ENCODE measurements around the gene TOR1B. TPM values are rescaled to one million over a fixed set of nuclear protein-coding genes. Genes with fewer than 3 reads are reported as not detected.
"Not testable (repeated sequence)": the region's sequence is repeated elsewhere in the genome, so short reads cannot be mapped to it uniquely, and the experiment has no call there.

Gene TOR1B
- total RNA-seq, 4 donors from 2014 or later = 17.5 to 55.4 (median 33.8) TPM

DNA sequence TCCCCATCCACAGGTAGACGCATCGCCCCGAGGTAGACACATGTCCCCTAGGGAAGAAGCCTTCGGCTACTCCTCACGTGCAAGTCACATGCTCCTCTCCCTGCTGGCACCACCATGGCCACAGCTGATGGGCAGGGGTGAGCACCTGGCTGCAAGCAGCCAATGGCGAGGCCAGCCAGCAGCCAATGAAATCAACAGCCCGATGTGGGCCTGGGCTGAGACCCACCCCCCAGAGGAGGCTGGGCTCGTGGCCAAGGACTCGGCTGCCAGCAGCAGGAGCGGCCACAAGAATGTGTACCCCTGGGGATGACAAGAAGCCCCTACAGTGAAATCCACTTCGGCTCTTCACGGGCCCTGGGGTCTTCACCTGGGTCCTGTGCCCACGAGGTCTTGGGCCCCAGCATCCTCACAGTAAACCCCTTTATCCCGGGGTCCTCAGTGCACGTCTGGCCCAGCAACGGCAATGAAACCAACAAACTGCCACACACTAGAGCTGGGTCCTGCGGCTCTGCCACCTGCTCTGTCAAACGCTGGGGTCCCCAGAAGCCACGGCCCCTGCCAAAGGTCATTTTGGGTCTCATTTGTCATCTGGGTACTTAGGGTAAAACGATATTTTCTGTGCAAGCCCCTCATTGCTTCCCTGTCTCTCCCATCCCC is 28.1 kb upstream of the TOR1B start:
- ATAC-seq = no peak
- Histone ChIP-seq H3K36me3 (no peaks in the 10 kb centered on the region), H3K4me3 (no peak overlapping the region), H3K27ac (no peak overlapping the region), H3K4me1 (peaks cover 0 to 17% (median 15%) of the 10 kb centered on the region in 3 donors), H3K9me3 (no peaks in the 10 kb centered on the region), H3K27me3 (no peaks in the 10 kb centered on the region)
- WGBS, 2 donors (ENCODE audit: low coverage in 1 of 2) = 70 to 73% methylated on average over 3 to 4 of the region's 20 CpGs
- TF ChIP-seq EP300 (IDR thresholded peaks at IDR 0.05) (no peak), POLR2A (IDR thresholded peaks at IDR 0.05) (no peak), POLR2AphosphoS5 (IDR thresholded peaks at IDR 0.05) (no peak)
- TF ChIP-seq, protein P1, sequence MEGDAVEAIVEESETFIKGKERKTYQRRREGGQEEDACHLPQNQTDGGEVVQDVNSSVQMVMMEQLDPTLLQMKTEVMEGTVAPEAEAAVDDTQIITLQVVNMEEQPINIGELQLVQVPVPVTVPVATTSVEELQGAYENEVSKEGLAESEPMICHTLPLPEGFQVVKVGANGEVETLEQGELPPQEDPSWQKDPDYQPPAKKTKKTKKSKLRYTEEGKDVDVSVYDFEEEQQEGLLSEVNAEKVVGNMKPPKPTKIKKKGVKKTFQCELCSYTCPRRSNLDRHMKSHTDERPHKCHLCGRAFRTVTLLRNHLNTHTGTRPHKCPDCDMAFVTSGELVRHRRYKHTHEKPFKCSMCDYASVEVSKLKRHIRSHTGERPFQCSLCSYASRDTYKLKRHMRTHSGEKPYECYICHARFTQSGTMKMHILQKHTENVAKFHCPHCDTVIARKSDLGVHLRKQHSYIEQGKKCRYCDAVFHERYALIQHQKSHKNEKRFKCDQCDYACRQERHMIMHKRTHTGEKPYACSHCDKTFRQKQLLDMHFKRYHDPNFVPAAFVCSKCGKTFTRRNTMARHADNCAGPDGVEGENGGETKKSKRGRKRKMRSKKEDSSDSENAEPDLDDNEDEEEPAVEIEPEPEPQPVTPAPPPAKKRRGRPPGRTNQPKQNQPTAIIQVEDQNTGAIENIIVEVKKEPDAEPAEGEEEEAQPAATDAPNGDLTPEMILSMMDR (IDR thresholded peaks at IDR 0.05) = no peak

DNA sequence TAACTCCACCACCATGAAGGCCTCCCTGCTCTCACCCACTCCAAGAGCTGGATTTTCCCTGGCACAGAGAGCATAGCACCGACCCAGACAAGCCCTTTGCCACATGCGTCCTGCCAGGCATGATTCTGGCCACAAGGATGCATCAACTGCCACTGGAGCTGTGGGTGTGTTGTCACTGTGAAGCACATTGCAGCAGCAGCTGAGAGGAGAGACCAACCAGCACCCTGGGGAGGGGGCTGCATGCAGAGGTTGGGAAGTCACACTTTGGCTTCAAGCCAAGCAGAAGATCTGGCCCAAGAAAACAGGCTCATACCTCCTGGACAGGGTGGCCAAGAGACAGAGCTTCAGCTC is 27.6 kb upstream of the TOR1B start:
- TF ChIP-seq EP300 (IDR thresholded peaks at IDR 0.05) (no peak), POLR2AphosphoS5 (IDR thresholded peaks at IDR 0.05) (no peak), POLR2A (IDR thresholded peaks at IDR 0.05) (no peak)
- TF ChIP-seq, protein P1 (IDR thresholded peaks at IDR 0.05) = no peak
- H3K27ac ChIP-seq = no peak overlapping the region
- no peaks in the 10 kb centered on the region for H3K36me3 ChIP-seq
- WGBS, 2 donors (ENCODE audit: low coverage in 1 of 2) = no CpG with 5 or more reads among the region's 2 CpGs
- no peaks in the 10 kb centered on the region for H3K9me3 ChIP-seq
- H3K4me1 ChIP-seq = peaks cover 0 to 17% (median 15%) of the 10 kb centered on the region in 3 donors
- ATAC-seq = no peak
- no peak overlapping the region for H3K4me3 ChIP-seq
- no peaks in the 10 kb centered on the region for H3K27me3 ChIP-seq

DNA sequence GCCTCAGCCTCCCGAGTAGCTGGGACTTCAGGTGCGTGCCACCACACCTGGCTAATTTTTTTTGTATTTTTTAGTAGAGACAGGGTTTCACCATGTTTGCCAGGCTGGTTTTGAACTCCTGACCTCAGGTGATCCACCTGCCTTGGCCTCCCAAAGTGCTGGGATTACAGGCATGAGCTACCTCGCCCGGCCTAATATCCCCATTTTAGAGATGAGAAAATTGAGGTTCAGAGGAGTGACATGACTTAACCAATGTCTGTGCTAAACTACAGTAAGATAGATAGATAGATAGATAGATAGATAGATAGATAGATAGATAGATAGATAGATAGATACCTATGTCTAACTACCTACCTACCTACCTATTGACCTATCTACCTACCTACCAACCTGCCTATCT is 26.9 kb upstream of the TOR1B start:
- H3K4me3 ChIP-seq, H3K9me3 ChIP-seq, H3K36me3 ChIP-seq, H3K27me3 ChIP-seq, ATAC-seq: not testable (repeated sequence)
- H3K4me1 ChIP-seq = peaks cover 0 to 17% (median 15%) of the 10 kb centered on the region in 3 donors
- WGBS, 2 donors (ENCODE audit: low coverage in 1 of 2) = 91% methylated on average over 4 of the region's 4 CpGs; no CpG with 5 or more reads in 1 of the 2 donors
- peak overlapping the region in 1 of 4 donors; percentile 76 for H3K27ac ChIP-seq

DNA sequence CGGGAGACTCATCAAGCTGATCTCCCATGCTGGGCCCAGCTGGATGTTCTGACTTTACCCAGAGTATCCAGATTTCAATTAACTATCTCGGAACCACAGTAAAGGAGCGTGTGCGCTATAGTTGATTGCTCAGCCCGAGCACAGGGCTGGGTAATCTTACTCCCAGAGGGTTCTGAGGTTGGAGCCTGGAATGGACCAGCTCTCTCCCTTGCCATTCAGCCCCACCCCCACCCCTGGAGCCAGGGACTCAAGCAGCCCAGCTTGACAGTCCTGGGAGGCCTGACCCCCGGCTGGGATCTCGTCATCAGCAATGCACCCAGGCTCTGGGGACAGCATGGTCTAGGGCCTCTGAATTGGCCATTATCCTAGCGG is 26.4 kb upstream of the TOR1B start:
- Histone ChIP-seq H3K27me3 (no peaks in the 10 kb centered on the region), H3K36me3 (no peaks in the 10 kb centered on the region), H3K27ac (peak overlapping the region in 3 of 4 donors; percentile 69 to 76 (median 73)), H3K4me1 (peaks cover 0 to 17% (median 15%) of the 10 kb centered on the region in 3 donors), H3K4me3 (peak overlapping the region in 1 of 2 donors; percentile 18), H3K9me3 (no peaks in the 10 kb centered on the region)
- TF ChIP-seq, protein P1 (IDR thresholded peaks at IDR 0.05) = no peak
- TF ChIP-seq POLR2AphosphoS5 (IDR thresholded peaks at IDR 0.05) (no peak), POLR2A (IDR thresholded peaks at IDR 0.05) (no peak), EP300 (IDR thresholded peaks at IDR 0.05) (no peak)
- ATAC-seq = peak; percentile 6
- WGBS, 2 donors (ENCODE audit: low coverage in 1 of 2) = 67 to 75% methylated on average over 5 of the region's 8 CpGs

DNA sequence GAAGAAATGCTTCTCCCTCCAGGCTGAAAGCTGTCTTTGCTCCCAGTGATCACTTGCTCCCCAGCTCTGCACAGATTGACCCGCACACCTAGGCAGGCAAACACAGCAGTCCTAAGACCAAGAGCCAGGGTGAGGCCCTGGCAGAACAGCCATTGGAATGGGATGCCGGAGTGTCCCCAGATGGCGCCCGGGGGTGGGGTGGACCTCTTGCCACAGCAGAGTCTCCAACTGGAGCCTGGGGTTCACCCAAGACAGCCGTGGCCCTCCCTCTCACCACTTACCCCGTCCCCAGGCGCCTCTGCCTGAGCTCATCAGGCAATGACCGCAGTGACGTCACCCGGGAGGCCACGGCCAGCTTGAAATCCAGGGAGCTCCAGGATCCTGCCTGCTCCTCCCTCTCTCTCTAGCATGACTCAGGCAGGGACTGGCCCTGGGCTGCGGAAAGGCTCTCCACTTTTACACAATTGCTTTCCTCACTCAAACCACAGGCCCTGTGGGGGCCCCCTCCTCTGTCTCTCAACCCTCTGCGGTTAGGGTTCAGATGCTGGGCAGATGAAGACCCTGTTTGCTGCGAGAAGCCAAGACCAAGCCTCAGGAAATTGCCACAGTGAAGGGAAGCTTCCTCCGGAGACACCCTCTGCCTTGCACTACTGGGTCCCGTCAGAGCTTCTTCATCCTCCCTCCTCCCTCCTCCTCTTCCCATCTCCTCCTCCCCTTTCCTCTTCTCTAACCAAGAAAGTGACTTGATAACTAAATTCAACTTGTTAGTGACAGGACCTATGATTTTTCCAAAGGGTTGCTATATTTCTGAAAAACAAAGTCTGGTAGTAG is 25.8 kb upstream of the TOR1B start:
- Histone ChIP-seq H3K9me3 (no peaks in the 10 kb centered on the region), H3K36me3 (no peaks in the 10 kb centered on the region), H3K27me3 (no peaks in the 10 kb centered on the region), H3K4me1 (peaks cover 0 to 17% (median 15%) of the 10 kb centered on the region in 3 donors), H3K27ac (peak overlapping the region in 3 of 4 donors; percentile 69 to 76 (median 73)), H3K4me3 (peak overlapping the region in 1 of 2 donors; percentile 18)
- TF ChIP-seq EP300 (IDR thresholded peaks at IDR 0.05) = no peak
- peak; percentile 26 for TF ChIP-seq POLR2AphosphoS5 (IDR thresholded peaks at IDR 0.05)
- peak; percentile 99 for ATAC-seq
- WGBS, 2 donors (ENCODE audit: low coverage in 1 of 2) = 20% methylated on average over 10 of the region's 16 CpGs; no CpG with 5 or more reads in 1 of the 2 donors

Measured in gastroesophageal sphincter (tissue), 4 donors.